Thyroid gland (tissue), 4 donors: Measurements from ENCODE around the gene NUTM2A.
"Not testable (repeated sequence)": the region's sequence is repeated elsewhere in the genome, so short reads cannot be mapped to it uniquely, and the experiment has no call there.

Experiments
- POLR2A ChIP-seq, 2 donors: fragments of 450-650 bp; IDR thresholded peaks; one replicate each; pipeline ENCODE4 v1.6.1; 2017; ENCODE audit warnings: antibody characterized with exemption in 2 of 2, mild to moderate bottlenecking in 2 of 2, moderate library complexity in 1 of 2
- TF ChIP-seq, protein P1 (sequence below), 6 experiments: fragments of 200-600 bp in 3 of 6; fragments of 450-650 bp in 3 of 6; sonication (generic) in 3 of 6; IDR thresholded peaks; one replicate each; pipeline ENCODE4 v1.5.1; 2016 to 2019; ENCODE audit warnings: antibody characterized with exemption in 6 of 6, mild to moderate bottlenecking in 2 of 6, inconsistent platforms in 1 of 6, moderate library complexity in 1 of 6

DNA sequence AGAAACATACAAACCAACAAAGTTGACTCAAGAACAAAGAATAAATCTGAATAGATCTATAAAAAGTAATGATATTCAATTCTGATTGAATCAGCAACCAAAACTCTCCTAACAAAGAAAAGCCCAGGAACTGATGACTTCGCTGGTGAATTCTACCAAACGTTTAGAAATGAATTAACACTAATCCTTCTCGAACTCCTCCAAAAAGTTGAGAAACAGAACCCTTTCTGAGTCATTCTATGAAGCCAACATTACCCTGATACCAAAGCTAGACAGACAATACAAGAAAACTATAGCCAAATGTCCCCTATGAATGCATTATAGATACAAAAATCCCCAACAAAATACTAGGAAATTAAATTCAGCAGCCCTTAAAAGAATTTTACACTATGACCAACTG lies 16.9 kb downstream of the NUTM2A start:
- TF ChIP-seq, protein P1, sequence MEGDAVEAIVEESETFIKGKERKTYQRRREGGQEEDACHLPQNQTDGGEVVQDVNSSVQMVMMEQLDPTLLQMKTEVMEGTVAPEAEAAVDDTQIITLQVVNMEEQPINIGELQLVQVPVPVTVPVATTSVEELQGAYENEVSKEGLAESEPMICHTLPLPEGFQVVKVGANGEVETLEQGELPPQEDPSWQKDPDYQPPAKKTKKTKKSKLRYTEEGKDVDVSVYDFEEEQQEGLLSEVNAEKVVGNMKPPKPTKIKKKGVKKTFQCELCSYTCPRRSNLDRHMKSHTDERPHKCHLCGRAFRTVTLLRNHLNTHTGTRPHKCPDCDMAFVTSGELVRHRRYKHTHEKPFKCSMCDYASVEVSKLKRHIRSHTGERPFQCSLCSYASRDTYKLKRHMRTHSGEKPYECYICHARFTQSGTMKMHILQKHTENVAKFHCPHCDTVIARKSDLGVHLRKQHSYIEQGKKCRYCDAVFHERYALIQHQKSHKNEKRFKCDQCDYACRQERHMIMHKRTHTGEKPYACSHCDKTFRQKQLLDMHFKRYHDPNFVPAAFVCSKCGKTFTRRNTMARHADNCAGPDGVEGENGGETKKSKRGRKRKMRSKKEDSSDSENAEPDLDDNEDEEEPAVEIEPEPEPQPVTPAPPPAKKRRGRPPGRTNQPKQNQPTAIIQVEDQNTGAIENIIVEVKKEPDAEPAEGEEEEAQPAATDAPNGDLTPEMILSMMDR (IDR thresholded peaks at IDR 0.05) = not testable (repeated sequence)
- TF ChIP-seq POLR2A (IDR thresholded peaks at IDR 0.05) = not testable (repeated sequence)
